ENCODE data around the gene CNTLN.
"Not testable (repeated sequence)": the region's sequence is repeated elsewhere in the genome, so short reads cannot be mapped to it uniquely, and the experiment has no call there.

CNTLN gene

DNA sequence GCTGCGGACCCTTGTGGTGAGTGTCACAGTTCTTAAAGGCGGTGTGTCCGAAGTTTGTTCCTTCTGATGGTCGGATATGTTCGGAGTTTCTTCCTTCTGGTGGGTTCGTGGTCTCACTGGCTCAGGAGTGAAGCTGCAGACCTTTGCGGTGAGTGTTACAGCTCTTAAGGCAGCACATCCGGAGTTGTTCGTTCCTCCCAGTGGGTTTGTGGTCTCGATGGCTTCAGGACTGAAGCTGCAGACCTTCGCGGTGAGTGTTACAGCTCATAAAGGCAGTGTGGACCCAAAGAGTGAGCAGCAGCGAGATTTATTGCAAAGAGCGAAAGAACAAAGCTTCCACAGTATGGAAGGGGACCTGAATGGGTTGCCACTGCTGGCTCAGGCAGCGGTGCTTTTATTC lies 42.7 kb downstream of the CNTLN start:
- not testable (repeated sequence) for DNase-seq

DNA sequence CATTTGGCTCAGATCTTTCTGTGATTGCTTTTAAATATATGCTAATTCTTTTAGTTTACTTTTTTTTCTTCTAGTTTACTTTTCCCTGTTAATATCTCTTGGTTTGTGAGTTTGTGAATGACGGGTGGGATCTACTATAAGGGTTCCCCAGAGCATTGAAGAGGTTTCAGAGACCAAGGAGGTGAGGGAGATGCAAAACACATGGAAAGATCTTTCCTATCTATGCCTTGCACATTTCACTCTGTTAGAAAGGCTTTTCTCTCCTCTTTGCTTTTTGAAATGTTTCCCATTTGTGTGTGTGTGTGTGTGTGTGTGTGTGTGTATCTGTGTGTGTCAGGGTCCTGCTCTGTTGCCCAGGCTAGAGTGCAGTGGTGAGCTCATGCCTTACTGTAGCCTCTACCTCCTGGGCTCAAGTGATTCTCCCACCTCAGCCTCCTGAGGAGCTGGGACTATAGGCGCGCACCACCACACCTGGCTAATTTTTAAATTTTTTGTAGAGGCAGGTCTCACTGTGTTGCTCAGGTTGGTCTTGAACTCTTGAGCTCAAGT lies 50.7 kb downstream of the CNTLN start:
- DNase-seq: no peak

DNA sequence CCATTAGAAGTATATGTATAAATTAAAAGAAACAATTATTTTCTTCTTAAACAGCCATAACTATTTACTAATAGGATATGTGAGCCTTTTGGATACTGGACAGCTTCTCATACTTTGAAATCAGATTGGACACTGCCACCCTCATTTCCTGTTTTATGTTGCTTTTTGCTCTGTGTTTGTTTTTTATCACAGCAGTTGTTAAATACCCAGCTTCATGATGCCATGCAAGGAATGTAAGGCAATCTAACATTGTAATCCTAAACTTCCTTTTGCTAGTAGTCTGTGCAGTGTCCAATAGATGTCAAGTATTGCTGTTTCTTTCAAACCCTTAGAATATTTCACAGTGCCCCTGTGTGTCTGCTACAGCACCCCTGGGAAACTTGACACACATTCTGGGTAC lies 56.2 kb downstream of the CNTLN start:
- DNase-seq: no peak

- DNase-seq: no peak
Measured at GRCh38 chr9:17204611-17205152, 69.8 kb downstream of the CNTLN start.

DNA sequence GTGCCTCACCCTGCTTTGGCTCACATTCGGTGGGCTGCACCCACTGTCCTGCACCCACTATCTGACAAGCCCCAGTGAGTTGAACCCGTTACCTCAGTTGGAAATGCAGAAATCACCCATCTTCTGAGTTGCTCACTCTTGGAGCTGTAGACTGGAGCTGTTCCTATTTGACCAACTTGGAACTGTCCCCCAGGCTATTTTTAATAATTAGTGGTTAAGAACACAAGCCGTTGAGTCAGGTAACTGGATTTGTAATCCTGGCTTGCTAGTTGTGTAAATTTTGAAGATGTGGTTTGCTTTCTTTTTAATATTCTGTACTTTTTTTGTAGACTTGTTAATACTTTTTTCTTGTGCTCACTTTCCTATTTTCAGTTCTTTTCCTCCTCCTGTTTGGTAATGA lies 81.2 kb downstream of the CNTLN start:
- DNase-seq: no peak

- no peak for DNase-seq
Measured at GRCh38 chr9:17216646-17217045, 81.8 kb downstream of the CNTLN start.

DNA sequence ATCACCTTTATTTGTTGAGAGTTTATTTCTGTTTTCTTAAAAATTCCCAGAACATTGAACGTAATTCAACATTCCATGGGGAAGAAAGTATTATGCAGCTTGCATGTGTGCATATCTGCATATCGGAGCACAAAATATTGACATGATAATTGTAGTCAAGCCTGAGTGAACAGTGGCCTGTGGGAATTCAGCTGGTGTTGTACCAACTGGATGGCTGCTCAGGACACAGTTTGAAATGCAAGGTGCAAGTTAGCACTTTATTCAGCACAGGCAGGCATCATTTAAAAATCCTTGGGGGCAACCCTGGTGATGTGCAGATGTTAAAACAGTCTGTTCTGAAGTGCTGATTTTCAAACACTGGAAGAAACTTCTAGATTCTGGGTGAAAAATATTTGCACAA lies 82.4 kb downstream of the CNTLN start:
- DNase-seq: no peak

GRCh38 chr9:17219261-17219660 lies 84.4 kb downstream of the CNTLN start:
- no peak for DNase-seq

DNA sequence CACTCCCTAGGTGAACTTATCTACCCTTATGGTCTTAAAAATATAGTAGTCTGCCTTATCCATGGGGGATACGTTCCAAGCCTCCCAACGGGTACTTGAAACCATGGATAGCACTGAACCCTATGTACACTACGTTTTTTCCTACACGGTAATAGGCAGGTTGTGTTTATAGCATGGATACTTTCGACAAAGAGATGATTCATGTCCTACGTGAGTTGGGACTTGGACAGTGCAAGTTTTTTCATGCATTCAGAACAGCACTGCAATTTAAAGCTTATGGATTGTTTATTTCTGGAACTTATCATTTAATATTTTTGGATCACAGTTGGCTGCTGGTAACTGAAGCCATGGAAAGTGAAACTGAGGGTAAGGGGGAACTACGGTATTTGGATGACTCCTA lies 88.1 kb downstream of the CNTLN start:
- no peak for DNase-seq

DNA sequence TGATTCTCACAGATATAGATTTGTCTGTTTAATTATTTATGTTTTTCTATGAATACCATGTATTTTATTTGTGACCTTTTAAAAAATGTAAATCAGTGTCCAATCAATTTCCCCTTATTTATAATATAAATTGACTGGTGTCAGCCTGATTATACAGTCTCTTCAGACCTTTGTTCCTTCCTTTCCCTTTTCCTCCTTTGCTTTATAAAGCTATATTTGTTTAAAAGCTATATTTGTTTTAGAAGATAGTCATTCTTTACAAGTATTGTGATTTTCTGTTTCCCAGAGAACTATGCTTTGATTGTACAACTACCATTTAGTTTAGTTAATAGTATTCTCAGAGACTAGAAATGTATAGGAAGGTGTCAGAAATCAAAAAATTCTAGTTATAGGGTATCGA lies 90.6 kb downstream of the CNTLN start:
- DNase-seq: no peak

- no peak for DNase-seq
Measured at GRCh38 chr9:17229945-17230560, 95.2 kb downstream of the CNTLN start.

- DNase-seq: no peak
Measured at GRCh38 chr9:17230646-17231045, 95.8 kb downstream of the CNTLN start.

DNA sequence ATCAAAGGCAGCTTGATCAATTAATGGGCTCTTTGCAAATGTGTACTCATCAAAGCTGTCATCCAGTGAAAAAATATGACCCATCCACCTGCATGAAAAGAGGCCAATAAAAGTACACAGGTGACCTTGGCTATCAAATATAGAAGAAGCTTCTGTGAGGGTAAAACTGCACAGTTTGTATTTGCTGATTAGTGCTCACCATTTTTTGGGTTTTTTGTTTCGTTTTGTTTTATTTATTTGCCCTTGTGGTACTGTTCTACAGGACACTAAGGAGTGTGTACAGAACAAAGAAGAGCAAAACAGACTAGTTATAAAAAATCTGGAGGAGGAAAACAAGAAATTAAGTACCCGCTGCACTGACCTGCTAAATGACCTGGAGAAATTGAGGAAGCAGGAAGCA lies 101.3 kb downstream of the CNTLN start:
- DNase-seq: no peak

DNA sequence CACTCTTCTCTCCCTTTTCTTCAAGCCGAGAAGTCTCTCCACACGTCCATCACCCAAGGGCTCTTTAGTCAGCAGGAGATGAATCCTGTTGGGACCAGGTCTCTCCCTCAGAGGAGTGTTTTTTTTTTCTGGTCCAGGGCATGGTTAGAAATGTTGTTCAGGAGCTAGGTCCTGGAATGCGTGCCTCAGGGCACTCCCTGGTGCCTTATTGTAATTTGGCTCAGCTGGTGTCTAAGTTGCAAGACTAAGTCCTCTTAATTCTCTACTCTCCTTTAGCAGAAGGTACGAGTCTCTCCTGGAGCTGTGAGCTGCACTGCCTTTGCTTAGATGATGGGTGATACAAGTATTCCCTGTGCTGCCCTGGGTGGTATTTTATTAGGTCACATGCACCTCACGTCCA lies 111.9 kb downstream of the CNTLN start:
- DNase-seq: no peak

DNA sequence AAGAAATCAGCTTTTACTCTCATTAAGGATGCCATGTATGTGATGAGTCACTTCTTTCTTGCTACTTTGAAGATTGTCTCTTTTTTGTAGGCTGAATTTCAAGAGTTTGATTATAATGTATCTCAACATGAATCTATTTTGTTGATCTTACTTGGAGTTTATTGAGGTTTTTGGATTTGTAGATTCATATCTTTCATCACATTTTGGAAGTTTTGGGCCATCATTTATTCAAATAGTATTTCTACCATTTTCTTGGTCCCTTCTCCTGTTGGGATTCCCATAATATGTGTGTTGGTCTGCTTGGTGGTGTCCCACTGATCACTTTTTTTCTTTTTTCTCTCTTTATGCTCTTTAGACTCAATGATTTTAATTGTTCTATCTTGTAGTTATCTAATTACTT lies 116.3 kb downstream of the CNTLN start:
- DNase-seq: no peak

GRCh38 chr9:17268531-17269188 lies 133.8 kb downstream of the CNTLN start:
- not testable (repeated sequence) for DNase-seq

DNA sequence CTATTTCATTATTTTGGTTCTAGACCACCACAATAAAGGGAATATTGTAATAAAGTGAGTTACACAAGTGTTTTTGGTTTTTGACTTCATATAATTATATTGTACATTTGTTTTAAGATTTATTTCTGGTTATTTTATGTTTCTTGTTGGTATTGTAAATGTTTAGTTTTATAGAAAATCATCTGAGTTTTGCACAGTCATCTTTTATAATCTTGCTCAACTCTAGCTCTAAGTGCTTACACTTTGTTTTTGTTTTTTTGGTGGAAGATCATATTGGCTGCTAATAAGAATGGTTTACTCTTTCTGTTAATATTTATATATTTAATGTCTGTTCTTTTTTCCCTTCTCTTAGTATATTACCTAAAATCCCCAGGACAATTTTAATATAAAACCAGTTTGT lies 135.0 kb downstream of the CNTLN start:
- no peak for DNase-seq

DNA sequence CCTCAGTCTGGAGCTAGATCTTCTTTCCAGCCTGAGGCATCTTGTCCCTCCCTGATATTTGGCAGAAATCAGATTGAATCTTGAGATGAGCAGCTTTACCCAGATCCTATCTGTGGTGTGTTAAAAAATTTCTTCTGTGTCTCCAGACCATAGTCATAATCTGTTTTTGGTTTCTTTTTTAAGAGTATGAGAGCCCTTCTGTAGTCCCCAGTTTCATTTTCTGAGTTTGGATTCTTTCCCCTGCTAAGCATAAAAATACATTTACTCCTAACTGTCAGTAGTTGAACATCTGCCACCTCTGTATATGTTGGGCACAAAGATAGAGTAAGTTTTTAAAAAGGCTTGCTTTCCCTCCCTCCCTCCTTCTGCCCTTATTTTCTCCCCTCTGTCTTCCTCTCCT lies 137.7 kb downstream of the CNTLN start:
- no peak for DNase-seq

DNA sequence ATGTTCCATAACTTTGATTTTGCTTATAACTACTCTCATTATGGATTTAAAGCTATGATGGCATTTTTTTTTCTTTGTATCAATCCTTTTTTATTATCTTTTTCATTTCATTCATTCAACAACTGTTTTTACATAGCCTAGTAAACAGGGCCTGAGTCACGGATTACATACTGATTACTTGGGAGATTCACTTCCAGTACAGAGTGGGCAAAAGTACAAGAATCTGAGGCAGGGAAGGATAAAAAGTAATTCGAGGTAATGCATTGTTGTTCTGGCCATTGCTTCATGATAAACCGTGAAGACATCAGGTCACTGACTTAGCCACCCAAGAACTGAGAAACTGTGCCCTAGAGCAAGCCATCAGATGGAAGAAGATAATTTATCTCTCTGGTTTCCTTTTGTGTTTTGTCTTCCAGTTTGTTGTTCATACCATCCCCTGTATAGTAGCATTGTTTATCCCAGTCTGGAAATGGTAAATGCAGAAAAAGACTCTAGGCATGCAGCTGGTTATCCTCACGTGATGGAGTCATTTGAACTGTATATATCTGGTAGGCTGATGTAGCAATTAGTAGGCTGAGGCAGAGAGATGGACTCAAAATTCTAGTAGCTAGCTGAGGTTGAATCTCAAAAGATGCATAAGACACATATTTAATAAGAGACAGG lies 145.6 kb downstream of the CNTLN start:
- no peak for DNase-seq

DNA sequence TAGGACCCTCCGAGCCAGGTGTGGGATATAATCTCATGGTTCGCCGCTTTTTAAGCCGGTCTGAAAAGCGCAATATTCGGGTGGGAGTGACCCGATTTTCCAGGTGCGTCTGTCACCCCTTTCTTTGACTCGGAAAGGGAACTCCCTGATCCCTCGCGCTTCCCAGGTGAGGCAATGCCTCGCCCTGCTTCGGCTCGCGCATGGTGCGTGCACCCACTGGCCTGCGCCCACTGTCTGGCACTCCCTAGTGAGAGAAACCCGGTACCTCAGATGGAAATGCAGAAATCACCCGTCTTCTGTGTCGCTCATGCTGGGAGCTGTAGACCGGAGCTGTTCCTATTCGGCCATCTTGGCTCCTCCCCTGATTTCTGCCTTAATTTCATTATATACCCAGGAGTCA lies 155.8 kb downstream of the CNTLN start:
- DNase-seq: not testable (repeated sequence)

- DNase-seq: no peak
Measured at GRCh38 chr9:17291766-17292165, 156.9 kb downstream of the CNTLN start.

DNA sequence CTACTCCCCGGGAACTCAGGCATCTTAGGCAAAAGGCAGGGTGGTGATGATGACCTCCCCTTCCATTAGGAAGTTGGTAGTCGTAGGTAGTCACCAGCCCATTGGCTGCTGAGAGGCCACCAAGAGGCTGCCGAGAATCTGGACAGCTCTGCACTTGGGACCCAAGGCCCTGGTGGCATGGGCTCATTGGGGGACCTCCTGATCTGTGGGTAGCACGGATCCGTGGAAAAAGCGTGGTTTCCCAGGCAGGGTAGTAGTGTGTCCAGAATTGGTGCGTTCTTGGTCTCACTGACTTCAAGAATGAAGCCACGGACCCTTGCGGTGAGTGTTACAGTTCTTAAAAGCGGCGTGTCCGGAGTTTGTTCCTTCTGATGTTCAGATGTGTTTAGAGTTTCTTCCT lies 158.8 kb downstream of the CNTLN start:
- no peak for DNase-seq

DNA sequence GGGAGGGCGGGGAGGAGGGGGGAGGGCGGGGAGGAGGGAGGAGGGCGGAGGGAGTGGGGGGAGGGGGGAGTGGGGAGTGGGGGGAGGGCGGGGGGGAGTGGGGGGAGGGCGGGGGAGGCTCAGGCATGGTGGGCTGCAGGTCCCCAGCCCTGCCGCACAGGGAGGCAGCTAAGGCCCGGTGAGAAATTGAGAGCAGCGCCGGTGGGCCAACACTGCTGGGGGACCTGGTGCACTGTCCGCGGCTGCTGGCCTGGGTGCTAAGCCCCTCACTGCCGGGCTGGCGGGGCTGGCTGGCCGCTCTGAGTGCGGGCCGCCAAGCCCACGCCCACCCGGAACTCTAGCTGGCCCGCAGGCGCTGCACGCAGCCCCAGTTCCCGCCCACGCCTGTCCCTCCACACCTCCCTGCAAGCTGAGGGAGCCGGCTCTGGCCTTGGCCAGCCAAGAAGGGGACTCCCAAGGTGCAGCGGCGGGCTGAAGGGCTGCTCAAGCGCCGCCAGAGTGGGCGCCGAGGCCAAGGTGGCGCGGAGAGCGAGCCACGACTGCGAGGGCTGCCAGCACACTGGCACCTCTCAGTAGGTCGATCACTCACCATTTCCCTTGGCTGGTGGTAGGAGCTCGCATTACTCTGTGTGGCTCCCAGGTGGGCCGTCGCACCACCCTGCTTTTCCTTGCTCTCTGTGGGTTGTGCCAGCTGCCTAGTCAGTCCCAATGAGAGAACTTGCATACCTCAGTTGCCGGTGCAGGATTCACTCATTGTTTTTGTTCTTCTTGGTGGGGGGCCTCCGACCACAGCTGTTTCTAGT lies 160.2 kb downstream of the CNTLN start:
- no peak for DNase-seq
